Bone marrow (tissue), 2 donors: ENCODE results near the gene ITGA11.
A peak's percentile ranks its signal among the peaks of the same experiment; 100 is the strongest.

Experiments
- DNase-seq, 2 donors: peaks; one replicate each; lab custom pipeline; 2025; lab: John Stamatoyannopoulos, UW

Gene ITGA11

GRCh38 chr15:68289621-68290352 lies 142.2 kb downstream of the ITGA11 start:
- no peak for DNase-seq

GRCh38 chr15:68289057-68289456 lies 142.9 kb downstream of the ITGA11 start:
- DNase-seq: no peak

- no peak for DNase-seq
Measured at GRCh38 chr15:68286256-68286655, 145.7 kb downstream of the ITGA11 start.

GRCh38 chr15:68285259-68285980 lies 146.5 kb downstream of the ITGA11 start:
- DNase-seq: no peak

GRCh38 chr15:68284616-68285258 lies 147.2 kb downstream of the ITGA11 start:
- no peak for DNase-seq

- DNase-seq: no peak
Measured at GRCh38 chr15:68283401-68283800, 148.6 kb downstream of the ITGA11 start.

GRCh38 chr15:68281008-68281407 lies 151.0 kb downstream of the ITGA11 start:
- DNase-seq: no peak

- no peak for DNase-seq
Measured at GRCh38 chr15:68279779-68280753, 151.9 kb downstream of the ITGA11 start.

- no peak for DNase-seq
Measured at GRCh38 chr15:68278595-68279405, 153.2 kb downstream of the ITGA11 start.

GRCh38 chr15:68278345-68278594 lies 153.7 kb downstream of the ITGA11 start:
- DNase-seq: peak in 1 of 2 donors; percentile 35

GRCh38 chr15:68277603-68278344 lies 154.2 kb downstream of the ITGA11 start, which contains the start of gene FEM1B:
FEM1B (plus strand) TSS chr15:68277745; CDS start chr15:68278418, 673 bp downstream.
- DNase-seq: peak; percentile 85 to 86

GRCh38 chr15:68277131-68277602 lies 154.8 kb downstream of the ITGA11 start:
- no peak for DNase-seq

- no peak for DNase-seq
Measured at GRCh38 chr15:68276668-68277067, 155.3 kb downstream of the ITGA11 start.

GRCh38 chr15:68275165-68275746 lies 156.7 kb downstream of the ITGA11 start:
- DNase-seq: no peak

- DNase-seq: no peak
Measured at GRCh38 chr15:68274201-68274848, 157.6 kb downstream of the ITGA11 start.

- no peak for DNase-seq
Measured at GRCh38 chr15:68272721-68273271, 159.2 kb downstream of the ITGA11 start.

GRCh38 chr15:68271854-68272471 lies 160.0 kb downstream of the ITGA11 start:
- DNase-seq: no peak

GRCh38 chr15:68268405-68268804 lies 163.6 kb downstream of the ITGA11 start:
- no peak for DNase-seq

- DNase-seq: no peak
Measured at GRCh38 chr15:68265674-68266073, 166.3 kb downstream of the ITGA11 start.
